Osteocyte (in vitro differentiated cells): ENCODE results near the gene CLDN12. TPM values are rescaled to one million over a fixed set of nuclear protein-coding genes. Genes with fewer than 3 reads are reported as not detected.

ENCODE experiments used
- DNase-seq: peaks from one replicate; pipeline ENCODE4 v3.0.0; 2021; ENCODE audit warnings: mixed read lengths; ENCODE audit not compliant: unreplicated experiment; ENCODE audit errors: extremely low spot score
- H3K27ac Mint-ChIP-seq: one replicate; pipeline ENCODE4 v1.8.0; 2021; ENCODE audit warnings: mild to moderate bottlenecking, mixed read lengths; ENCODE audit not compliant: unreplicated experiment
- H3K27me3 Mint-ChIP-seq: one replicate; pipeline ENCODE4 v1.8.0; 2021; ENCODE audit warnings: mixed read lengths; ENCODE audit not compliant: unreplicated experiment
- H3K36me3 Mint-ChIP-seq: one replicate; pipeline ENCODE4 v1.8.0; 2021; ENCODE audit warnings: mixed read lengths; ENCODE audit not compliant: unreplicated experiment
- H3K4me1 Mint-ChIP-seq: one replicate; pipeline ENCODE4 v1.8.0; 2021; ENCODE audit warnings: mixed read lengths; ENCODE audit not compliant: unreplicated experiment
- H3K4me3 Mint-ChIP-seq: one replicate; pipeline ENCODE4 v1.8.0; 2021; ENCODE audit warnings: mild to moderate bottlenecking, moderate library complexity, mixed read lengths; ENCODE audit not compliant: unreplicated experiment
- H3K9me3 Mint-ChIP-seq: one replicate; pipeline ENCODE4 v1.8.0; 2021; ENCODE audit warnings: mixed read lengths; ENCODE audit not compliant: unreplicated experiment
- total RNA-seq: library from RNA; stranded (reverse); gene quantifications from 2 replicates; pipeline ENCODE4 v1.2.1, GENCODE V29; 2021
- TF ChIP-seq, protein P1 (sequence below): fragments of 200-600 bp; sonication (generic); IDR thresholded peaks from 2 replicates; pipeline ENCODE4 v1.5.0; 2021; ENCODE audit warnings: antibody characterized with exemption, mild to moderate bottlenecking, moderate library complexity

Gene CLDN12
- total RNA-seq, 1 donor from 2014 or later = 20.9 TPM

- H3K4me1 Mint-ChIP-seq = peaks cover 5% of the 10 kb centered on the region
- peaks cover 24% of the 10 kb centered on the region for H3K27me3 Mint-ChIP-seq
- no peaks in the 10 kb centered on the region for H3K36me3 Mint-ChIP-seq
- H3K9me3 Mint-ChIP-seq = no peaks in the 10 kb centered on the region
- H3K4me3 Mint-ChIP-seq = no peak overlapping the region
- TF ChIP-seq, protein P1, sequence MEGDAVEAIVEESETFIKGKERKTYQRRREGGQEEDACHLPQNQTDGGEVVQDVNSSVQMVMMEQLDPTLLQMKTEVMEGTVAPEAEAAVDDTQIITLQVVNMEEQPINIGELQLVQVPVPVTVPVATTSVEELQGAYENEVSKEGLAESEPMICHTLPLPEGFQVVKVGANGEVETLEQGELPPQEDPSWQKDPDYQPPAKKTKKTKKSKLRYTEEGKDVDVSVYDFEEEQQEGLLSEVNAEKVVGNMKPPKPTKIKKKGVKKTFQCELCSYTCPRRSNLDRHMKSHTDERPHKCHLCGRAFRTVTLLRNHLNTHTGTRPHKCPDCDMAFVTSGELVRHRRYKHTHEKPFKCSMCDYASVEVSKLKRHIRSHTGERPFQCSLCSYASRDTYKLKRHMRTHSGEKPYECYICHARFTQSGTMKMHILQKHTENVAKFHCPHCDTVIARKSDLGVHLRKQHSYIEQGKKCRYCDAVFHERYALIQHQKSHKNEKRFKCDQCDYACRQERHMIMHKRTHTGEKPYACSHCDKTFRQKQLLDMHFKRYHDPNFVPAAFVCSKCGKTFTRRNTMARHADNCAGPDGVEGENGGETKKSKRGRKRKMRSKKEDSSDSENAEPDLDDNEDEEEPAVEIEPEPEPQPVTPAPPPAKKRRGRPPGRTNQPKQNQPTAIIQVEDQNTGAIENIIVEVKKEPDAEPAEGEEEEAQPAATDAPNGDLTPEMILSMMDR = no peak
- no peak for DNase-seq
- no peak overlapping the region for H3K27ac Mint-ChIP-seq
Observed at GRCh38 chr7:90446137-90446899, 43.1 kb downstream of the CLDN12 start.

- H3K9me3 Mint-ChIP-seq = no peaks in the 10 kb centered on the region
- TF ChIP-seq, protein P1 = no peak
- H3K4me3 Mint-ChIP-seq = no peak overlapping the region
- H3K27me3 Mint-ChIP-seq = peaks cover 11% of the 10 kb centered on the region
- H3K27ac Mint-ChIP-seq = peak overlapping the region; percentile 72
- no peaks in the 10 kb centered on the region for H3K36me3 Mint-ChIP-seq
- peaks cover 39% of the 10 kb centered on the region for H3K4me1 Mint-ChIP-seq
- DNase-seq = no peak
Observed at GRCh38 chr7:90453259-90453891, 50.1 kb downstream of the CLDN12 start.

DNA sequence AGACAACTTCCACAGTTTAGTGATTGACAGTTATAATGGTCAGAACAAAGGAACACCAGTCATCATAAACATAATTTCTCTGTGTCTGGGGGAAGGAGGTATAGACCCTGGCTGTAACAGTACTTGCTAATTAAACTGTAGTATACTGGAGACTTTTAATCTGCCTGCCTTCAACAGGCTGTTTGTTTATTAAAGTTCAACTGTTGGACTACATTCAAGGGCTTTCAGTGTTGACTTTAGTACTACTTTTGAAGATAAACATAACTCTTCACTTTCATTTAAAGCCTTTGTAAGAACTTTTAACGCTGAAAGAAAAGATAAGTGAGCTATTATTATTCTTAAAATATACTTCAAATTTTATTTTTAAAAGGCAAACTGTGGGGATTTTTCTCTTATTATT, 50.7 kb downstream of the CLDN12 start:
- Mint-ChIP-seq H3K27ac (peak overlapping the region; percentile 72), H3K36me3 (no peaks in the 10 kb centered on the region), H3K9me3 (no peaks in the 10 kb centered on the region), H3K27me3 (peaks cover 11% of the 10 kb centered on the region), H3K4me1 (peaks cover 39% of the 10 kb centered on the region), H3K4me3 (no peak overlapping the region)
- no peak for DNase-seq
- TF ChIP-seq, protein P1 = no peak

- Mint-ChIP-seq H3K27ac (peak overlapping the region; percentile 73), H3K27me3 (peaks cover 4% of the 10 kb centered on the region), H3K4me3 (peak overlapping the region; percentile 69)
Observed at GRCh38 chr7:90455163-90456030, 52.1 kb downstream of the CLDN12 start.

More at GRCh38 chr7:90455163-90456030, 52.1 kb downstream of the CLDN12 start:
- H3K4me1 Mint-ChIP-seq = peaks cover 39% of the 10 kb centered on the region
- H3K36me3 Mint-ChIP-seq = no peaks in the 10 kb centered on the region
- TF ChIP-seq, protein P1 = peak; percentile 83
- no peaks in the 10 kb centered on the region for H3K9me3 Mint-ChIP-seq
- DNase-seq = no peak
